ENCODE measurements around the gene CLIP2. TPM values are rescaled to one million over a fixed set of nuclear protein-coding genes. Genes with fewer than 3 reads are reported as not detected.

CLIP2 gene
- total RNA-seq, 1 donor from 2014 or later: 61.7 TPM

DNA sequence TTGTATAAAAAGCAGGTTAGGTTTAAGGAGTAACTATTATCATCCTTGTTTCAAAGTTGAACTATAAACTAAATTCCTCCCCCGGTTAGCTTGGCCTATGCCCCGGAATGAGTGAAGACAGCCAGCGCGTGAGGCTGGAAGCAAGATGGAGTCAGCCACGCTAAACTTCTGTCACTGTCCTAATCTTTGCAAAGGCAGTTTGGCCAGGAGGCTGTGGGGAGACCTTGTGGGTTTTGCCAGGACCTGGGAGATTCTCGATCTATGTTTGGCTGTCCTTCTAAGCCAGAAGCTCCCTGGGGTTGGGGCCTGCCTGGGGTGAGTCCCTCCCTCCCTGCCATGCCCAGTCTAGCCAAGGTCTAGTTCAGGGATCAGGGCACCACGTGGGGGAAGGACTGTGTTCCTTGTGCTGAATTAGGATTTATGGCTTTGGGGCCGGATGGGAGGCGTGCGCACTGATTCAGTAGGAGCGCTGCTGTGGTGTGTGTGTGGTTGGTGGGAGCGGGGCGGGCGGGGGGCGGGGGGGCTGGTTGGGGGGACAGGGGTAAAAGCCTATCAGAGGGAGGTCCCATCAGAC lies 163.6 kb downstream of the CLIP2 start:
- ChIA-PET CTCF (no interaction called here), POLR2A (no interaction called here)
- peak overlapping the region; percentile 42 for H3K4me3 Mint-ChIP-seq
- ATAC-seq (ENCODE audit: low read depth) (no peak), DNase-seq (no peak)
- no peaks in the 10 kb centered on the region for H3K36me3 Mint-ChIP-seq (ENCODE audit: low read depth)
- intact Hi-C loops (cut with micrococcal nuclease): loop anchor here (2.0 to 5.0 kb wide), 2 partner anchors 206 to 259 kb away; no protein-coding TSS in a partner anchor
- H3K9me3 Mint-ChIP-seq: no peaks in the 10 kb centered on the region
- peaks cover 16% of the 10 kb centered on the region for H3K4me1 Mint-ChIP-seq
- peak overlapping the region; percentile 43 for H3K27ac Mint-ChIP-seq
- TF ChIP-seq, protein P1, sequence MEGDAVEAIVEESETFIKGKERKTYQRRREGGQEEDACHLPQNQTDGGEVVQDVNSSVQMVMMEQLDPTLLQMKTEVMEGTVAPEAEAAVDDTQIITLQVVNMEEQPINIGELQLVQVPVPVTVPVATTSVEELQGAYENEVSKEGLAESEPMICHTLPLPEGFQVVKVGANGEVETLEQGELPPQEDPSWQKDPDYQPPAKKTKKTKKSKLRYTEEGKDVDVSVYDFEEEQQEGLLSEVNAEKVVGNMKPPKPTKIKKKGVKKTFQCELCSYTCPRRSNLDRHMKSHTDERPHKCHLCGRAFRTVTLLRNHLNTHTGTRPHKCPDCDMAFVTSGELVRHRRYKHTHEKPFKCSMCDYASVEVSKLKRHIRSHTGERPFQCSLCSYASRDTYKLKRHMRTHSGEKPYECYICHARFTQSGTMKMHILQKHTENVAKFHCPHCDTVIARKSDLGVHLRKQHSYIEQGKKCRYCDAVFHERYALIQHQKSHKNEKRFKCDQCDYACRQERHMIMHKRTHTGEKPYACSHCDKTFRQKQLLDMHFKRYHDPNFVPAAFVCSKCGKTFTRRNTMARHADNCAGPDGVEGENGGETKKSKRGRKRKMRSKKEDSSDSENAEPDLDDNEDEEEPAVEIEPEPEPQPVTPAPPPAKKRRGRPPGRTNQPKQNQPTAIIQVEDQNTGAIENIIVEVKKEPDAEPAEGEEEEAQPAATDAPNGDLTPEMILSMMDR (IDR thresholded peaks at IDR 0.05): no peak
- H3K27me3 Mint-ChIP-seq: peaks cover 6% of the 10 kb centered on the region

- POLR2A ChIA-PET: no interaction called here
- Mint-ChIP-seq H3K9me3 (no peaks in the 10 kb centered on the region), H3K36me3 (ENCODE audit: low read depth) (no peaks in the 10 kb centered on the region), H3K27me3 (peaks cover 6% of the 10 kb centered on the region), H3K27ac (peak within 1 kb of the TSS; percentile 43), H3K4me3 (peak within 1 kb of the TSS; percentile 58), H3K4me1 (peaks cover 16% of the 10 kb centered on the region)
- DNase-seq (peak; percentile 23), ATAC-seq (ENCODE audit: low read depth) (peak; percentile 44)
- CTCF ChIA-PET: no interaction called here
- TF ChIP-seq, protein P1 (IDR thresholded peaks at IDR 0.05): no peak
- intact Hi-C loops (cut with micrococcal nuclease): loop anchor here (2.0 to 5.0 kb wide), 2 partner anchors 205 to 259 kb away; no protein-coding TSS in a partner anchor
Observed at GRCh38 chr7:74453322-74454011, 164.3 kb downstream of the CLIP2 start, which contains the start of gene GTF2IRD1. Gene GTF2IRD1, plus strand, starts transcription at chr7:74453906. Its CDS starts 54,175 bp downstream, at chr7:74508081.

DNA sequence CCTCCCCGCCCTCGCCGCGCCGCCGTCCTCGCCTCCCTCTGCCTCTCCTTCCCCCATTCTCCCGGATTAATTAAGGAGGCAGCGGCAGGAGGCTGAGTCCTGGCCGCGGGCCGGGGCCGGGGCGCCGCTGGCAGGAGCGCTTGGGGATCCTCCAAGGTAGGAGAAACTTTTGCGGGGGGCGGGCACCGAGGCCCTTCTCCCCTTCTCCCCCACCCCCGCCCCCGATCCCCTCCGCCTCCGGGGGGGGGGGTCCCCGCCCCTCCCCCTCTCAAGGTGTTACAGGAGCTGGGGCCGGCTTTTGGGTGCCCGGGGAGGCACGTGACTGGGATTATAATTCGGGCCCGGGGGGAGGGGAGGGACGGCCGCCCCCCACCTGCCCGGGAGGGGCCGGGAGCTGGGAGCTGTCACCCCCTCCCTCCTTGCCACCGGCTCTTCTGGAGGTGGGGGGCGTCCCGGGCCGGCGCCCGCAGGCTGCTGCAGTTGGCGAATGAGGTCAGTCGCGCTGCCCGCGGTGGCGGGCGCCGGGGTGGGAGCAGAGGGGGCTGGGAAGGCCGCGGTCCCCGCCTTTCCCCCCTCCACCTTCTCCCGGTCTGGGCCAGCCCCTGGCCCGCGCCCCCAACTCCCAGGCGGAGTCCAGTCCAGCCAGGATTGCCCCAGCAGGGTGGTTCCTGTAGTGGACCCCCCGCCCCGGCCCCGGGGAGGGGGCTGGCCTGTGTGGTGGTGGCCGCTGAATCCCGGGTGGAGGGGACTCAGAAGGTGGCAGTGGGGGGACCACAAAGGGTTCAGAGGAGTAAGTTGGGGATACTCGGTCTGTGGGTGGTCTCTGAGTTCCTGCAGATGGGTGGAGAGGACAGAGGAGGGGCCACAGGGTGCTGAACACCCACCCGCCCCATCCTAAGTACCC lies 165.1 kb downstream of the CLIP2 start:
- TF ChIP-seq, protein P1 (IDR thresholded peaks at IDR 0.05): no peak
- peaks cover 16% of the 10 kb centered on the region for H3K4me1 Mint-ChIP-seq
- no peaks in the 10 kb centered on the region for H3K9me3 Mint-ChIP-seq
- peak overlapping the region; percentile 50 for H3K4me3 Mint-ChIP-seq
- no peaks in the 10 kb centered on the region for H3K36me3 Mint-ChIP-seq (ENCODE audit: low read depth)
- peaks cover 6% of the 10 kb centered on the region for H3K27me3 Mint-ChIP-seq
- ATAC-seq (ENCODE audit: low read depth) (no peak), DNase-seq (peak; percentile 21)
- POLR2A ChIA-PET: interaction anchor here (0.7 kb wide), 1 partner anchor 912 kb away, joined by 7 read pairs; no protein-coding TSS in a partner anchor
- CTCF ChIA-PET: no interaction called here
- H3K27ac Mint-ChIP-seq: no peak overlapping the region
- intact Hi-C loops (cut with micrococcal nuclease): loop anchor here (5.0 kb wide), 1 partner anchor 258 kb away; no protein-coding TSS in a partner anchor

DNA sequence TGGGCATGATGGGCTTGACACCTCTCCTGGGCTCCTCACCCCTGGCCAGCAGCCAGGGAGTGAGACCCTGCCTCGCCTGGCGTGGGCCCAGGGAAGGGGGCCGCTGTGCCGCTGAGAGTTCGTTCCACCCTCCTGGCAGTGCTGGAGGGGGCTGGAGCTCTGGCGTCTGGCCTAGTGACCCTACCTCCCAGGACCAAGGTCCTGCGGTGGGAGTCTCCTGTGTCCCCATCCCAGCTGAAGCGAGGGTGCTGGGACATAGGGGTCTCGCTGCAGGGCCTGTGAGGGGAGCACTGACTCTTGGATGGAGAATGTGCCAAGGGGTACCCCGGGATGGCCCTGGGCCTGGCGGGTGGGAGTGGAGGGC lies 165.7 kb downstream of the CLIP2 start:
- ChIA-PET CTCF (no interaction called here), POLR2A (no interaction called here)
- peaks cover 8% of the 10 kb centered on the region for H3K27me3 Mint-ChIP-seq
- H3K4me1 Mint-ChIP-seq: peaks cover 13% of the 10 kb centered on the region
- ATAC-seq (ENCODE audit: low read depth) (no peak), DNase-seq (no peak)
- intact Hi-C loops (cut with micrococcal nuclease): loop anchor here (5.0 kb wide), 1 partner anchor 257 kb away; no protein-coding TSS in a partner anchor
- TF ChIP-seq, protein P1 (IDR thresholded peaks at IDR 0.05): no peak
- no peaks in the 10 kb centered on the region for H3K9me3 Mint-ChIP-seq
- no peak overlapping the region for H3K27ac Mint-ChIP-seq
- H3K4me3 Mint-ChIP-seq: peak overlapping the region; percentile 50
- H3K36me3 Mint-ChIP-seq (ENCODE audit: low read depth): no peaks in the 10 kb centered on the region

Measured in activated B cell treated with CpG ODN at 0.5 μM for 24 hours (primary cell).